ENCODE results near the gene UXS1. TPM values are rescaled to one million over a fixed set of nuclear protein-coding genes. Genes with fewer than 3 reads are reported as not detected.

Gene UXS1
- total RNA-seq, 3 donors from 2014 or later = 29.4 to 33.9 (median 30.3) TPM

DNA sequence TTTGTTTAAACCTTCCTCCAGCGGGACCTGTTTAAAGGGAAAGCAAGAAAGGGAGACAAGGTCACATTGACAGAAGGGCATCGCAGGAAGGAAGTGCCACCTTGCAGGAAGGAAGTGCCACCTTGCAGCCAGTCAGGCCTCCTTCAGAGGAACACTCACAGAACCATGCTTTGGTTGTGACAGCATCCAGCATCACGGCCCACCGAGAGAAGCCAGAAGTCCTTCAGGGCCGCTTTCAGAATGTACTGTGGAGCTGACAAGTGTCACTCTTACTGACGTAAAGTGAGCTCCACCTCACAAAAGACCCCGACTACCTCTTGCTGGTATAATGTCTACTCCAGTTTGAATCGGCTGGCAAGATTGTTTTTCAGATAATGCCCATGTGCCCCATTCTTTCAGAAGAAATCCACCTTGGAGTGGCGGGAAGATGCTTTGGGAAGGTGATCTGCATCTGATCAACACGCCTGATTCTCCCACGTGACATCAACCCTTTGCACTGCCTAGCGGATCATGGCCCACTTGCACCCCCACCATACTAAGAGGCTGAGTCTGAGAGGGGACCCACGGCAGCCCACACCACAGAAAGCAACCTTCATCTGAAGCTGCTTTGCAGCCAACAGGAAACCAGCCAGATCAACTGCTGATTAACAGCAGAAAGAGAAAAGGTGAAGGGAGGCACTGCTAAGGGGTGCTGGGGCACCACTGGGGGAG is 99.8 kb downstream of the UXS1 start:
- ATAC-seq (peak; percentile 33 to 46), DNase-seq (peak; percentile 50)
- Mint-ChIP-seq H3K4me3 (peak overlapping the region; percentile 74), H3K4me1 (ENCODE audit: low read depth) (peaks cover 86% of the 10 kb centered on the region), H3K9me3 (peaks cover 4% of the 10 kb centered on the region), H3K27me3 (ENCODE audit: low read depth) (no peaks in the 10 kb centered on the region), H3K36me3 (ENCODE audit: insufficient read depth) (peaks cover 33% of the 10 kb centered on the region)

DNA sequence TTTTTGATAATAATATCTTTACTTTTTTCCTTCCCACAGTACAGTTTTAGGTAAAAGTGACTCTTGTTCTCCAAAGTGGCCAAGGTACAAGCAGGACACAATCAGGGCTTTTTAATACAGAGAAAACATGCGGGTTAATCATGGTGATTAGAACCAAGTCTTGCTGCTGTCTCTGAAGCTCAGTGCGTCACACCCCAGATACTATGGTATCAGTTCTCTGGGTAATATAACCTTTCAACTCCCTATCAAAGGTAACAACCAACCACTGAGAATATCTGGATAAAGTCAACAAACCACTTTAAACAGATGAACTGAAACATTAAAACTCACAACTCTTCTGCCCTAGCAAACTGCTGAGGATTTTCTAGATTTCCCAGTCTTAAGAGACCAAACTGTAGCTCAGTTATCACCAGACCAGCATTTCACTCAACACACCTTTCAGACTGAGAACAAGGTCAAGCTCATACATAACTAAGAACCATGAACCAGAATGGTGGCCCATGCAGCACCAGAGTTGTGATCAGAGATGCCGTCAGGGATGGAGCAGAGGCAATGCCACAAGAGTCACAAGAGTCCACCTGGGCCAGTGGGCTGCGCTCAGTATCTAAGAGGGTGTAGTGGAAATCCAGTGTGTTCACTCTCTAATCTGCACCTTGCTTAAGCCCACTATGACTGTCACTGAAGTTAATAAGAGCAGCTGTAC is 103.0 kb downstream of the UXS1 start:
- Mint-ChIP-seq H3K36me3 (ENCODE audit: insufficient read depth) (peaks cover 27% of the 10 kb centered on the region), H3K9me3 (peaks cover 15% of the 10 kb centered on the region), H3K4me1 (ENCODE audit: low read depth) (peaks cover 97% of the 10 kb centered on the region), H3K27me3 (ENCODE audit: low read depth) (no peaks in the 10 kb centered on the region), H3K4me3 (no peak overlapping the region)
- ATAC-seq = no peak
- DNase-seq = no peak

DNA sequence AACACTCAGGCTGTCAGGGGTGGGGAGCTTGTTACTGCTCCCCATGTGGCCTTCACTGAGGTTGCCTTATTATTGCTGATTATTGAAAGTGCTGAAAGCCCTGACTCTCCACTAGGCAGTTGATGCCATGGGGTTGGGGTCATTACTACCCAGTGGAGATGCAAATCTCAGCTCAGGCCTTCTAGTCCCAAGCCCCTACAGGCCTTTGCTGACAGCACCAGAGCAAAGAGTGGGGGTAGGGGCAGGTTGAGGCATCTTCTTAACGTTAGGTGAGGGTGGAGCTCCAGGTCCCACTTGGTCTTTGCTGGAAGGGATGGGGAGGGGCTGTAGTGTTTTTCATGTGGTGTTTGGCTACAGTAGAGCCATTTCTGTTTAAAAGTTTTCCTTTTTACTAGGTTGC is 104.5 kb downstream of the UXS1 start:
- Mint-ChIP-seq H3K4me1 (ENCODE audit: low read depth) (peaks cover 95% of the 10 kb centered on the region), H3K36me3 (ENCODE audit: insufficient read depth) (peaks cover 25% of the 10 kb centered on the region), H3K9me3 (peaks cover 15% of the 10 kb centered on the region), H3K4me3 (no peak overlapping the region), H3K27me3 (ENCODE audit: low read depth) (no peaks in the 10 kb centered on the region)
- no peak for ATAC-seq
- no peak for DNase-seq

DNA sequence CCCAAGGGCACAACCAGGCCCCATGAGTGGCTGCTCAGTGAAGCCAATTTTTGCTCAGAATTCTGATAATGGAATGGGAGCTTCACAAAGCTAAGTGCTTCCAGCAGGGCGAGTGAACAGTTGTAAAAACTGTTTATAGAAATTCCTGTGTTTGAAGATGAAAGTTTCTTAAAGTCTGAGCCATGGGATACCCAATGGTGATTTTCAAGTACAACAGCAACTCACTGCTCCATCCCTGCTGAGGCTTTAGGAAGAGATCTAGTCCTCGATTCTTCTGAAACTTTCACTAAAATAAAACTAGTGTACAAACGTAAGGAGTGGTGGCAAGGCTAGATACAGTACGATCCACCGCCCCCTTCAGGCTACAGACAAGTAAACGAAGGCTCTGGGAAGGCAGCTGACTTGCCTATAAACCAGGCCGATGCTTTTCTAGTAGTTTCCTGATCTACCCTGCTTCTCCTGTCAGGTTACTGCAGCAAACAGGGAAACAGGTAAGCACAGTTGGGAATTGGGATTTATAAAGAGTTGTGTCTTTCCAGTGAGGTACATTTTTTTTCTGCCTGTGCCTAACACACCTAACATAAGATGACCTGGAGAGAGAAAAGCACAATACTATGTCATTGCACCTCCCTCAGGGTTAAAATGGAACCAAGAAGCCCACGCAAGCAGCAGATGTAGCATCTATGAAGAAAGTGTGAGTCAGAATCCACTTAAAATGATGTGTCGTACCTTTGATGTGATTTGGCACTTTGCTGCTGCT is 108.7 kb downstream of the UXS1 start:
- peaks cover 5% of the 10 kb centered on the region for H3K36me3 Mint-ChIP-seq (ENCODE audit: insufficient read depth)
- H3K9me3 Mint-ChIP-seq = peaks cover 11% of the 10 kb centered on the region
- H3K4me1 Mint-ChIP-seq (ENCODE audit: low read depth) = peaks cover 61% of the 10 kb centered on the region
- DNase-seq = peak; percentile 50
- H3K4me3 Mint-ChIP-seq = peak overlapping the region; percentile 62
- peak; percentile 99 to 100 for ATAC-seq
- no peaks in the 10 kb centered on the region for H3K27me3 Mint-ChIP-seq (ENCODE audit: low read depth)

DNA sequence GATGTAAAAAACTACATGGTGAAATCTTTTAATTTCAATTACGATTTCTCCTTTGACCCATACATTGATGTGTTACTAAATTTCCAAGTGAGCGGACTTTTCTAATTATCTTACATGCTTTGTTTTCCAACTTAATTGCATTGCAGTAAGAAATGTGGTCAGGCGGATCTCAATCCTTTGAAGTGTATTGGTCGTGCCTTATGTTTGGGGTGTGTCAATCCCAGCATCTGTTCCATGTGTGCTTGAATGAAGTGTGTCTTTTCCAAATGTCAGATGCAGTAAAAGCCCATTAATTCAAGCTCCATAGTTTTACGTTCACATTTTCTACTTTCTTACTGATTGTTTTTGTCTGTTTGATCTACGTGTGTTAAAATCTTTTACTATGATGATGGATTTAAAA is 113.1 kb downstream of the UXS1 start:
- H3K27me3 Mint-ChIP-seq (ENCODE audit: low read depth) = no peaks in the 10 kb centered on the region
- peaks cover 35% of the 10 kb centered on the region for H3K4me1 Mint-ChIP-seq (ENCODE audit: low read depth)
- no peaks in the 10 kb centered on the region for H3K9me3 Mint-ChIP-seq
- no peak overlapping the region for H3K4me3 Mint-ChIP-seq
- DNase-seq (no peak), ATAC-seq (no peak)
- H3K36me3 Mint-ChIP-seq (ENCODE audit: insufficient read depth) = no peaks in the 10 kb centered on the region

DNA sequence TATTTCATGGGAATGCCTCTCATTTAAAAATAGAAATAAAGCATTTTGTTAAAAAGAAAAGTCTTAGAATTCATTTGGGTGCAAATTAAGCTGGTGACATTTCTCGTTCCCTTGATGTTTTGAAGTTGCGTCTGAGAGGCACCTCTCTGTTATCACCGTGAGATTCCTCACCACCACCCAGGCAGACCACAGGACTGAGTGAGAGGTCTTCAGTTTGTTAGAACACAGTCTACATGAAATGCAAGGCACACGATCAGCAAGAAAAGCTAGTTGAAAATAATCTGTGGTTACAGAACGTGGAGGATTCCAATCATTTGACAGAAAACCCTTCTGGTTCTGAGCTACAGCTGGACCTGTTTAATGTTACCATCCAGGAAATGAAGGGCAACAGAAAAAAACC is 116.0 kb downstream of the UXS1 start:
- Mint-ChIP-seq H3K4me3 (peak overlapping the region; percentile 17), H3K27me3 (ENCODE audit: low read depth) (no peaks in the 10 kb centered on the region), H3K36me3 (ENCODE audit: insufficient read depth) (no peaks in the 10 kb centered on the region), H3K9me3 (no peaks in the 10 kb centered on the region), H3K4me1 (ENCODE audit: low read depth) (peaks cover 27% of the 10 kb centered on the region)
- ATAC-seq = peak in 1 of 2 donors; percentile 46
- DNase-seq = no peak

DNA sequence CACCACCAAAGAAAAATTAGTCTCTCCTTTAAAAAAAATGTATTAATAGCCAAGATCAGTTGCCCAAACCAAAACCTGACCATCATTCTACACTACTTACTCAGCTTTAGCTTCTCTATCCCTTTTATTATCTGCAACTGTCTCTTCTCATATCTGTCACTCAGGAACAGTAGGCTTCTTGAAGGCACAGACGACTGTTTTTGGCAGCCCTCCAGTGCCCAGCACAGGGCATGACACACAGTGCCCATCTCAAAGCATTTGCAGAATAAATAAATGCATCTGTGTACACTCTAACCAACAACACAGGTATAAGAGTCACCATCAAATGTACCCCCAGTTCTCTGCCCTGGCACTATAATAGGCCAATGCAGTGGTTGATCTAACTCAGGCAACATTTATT is 117.2 kb downstream of the UXS1 start:
- no peaks in the 10 kb centered on the region for H3K9me3 Mint-ChIP-seq
- no peak overlapping the region for H3K4me3 Mint-ChIP-seq
- H3K27me3 Mint-ChIP-seq (ENCODE audit: low read depth) = no peaks in the 10 kb centered on the region
- no peaks in the 10 kb centered on the region for H3K36me3 Mint-ChIP-seq (ENCODE audit: insufficient read depth)
- ATAC-seq (no peak), DNase-seq (no peak)
- H3K4me1 Mint-ChIP-seq (ENCODE audit: low read depth) = peaks cover 27% of the 10 kb centered on the region

DNA sequence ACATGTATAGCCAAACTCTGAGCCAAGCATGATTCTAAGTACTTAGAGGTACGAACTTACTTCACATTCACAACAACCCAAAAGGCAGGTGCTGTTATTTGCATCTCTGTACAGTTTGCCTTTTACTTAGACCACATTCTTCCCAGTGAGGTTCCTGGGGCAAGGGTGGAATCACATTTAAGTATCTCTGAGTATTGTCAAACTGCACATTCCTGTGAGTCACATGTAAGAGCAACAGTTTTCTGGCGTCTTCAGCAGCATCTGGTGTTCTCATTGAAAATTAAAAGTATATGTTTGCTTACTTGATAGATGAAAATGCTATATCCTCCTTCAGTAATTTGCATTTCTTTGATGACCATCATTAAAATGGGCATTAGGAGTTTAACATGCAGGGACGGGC is 119.1 kb downstream of the UXS1 start:
- H3K4me1 Mint-ChIP-seq (ENCODE audit: low read depth) = peaks cover 19% of the 10 kb centered on the region
- DNase-seq (no peak), ATAC-seq (no peak)
- H3K27me3 Mint-ChIP-seq (ENCODE audit: low read depth) = no peaks in the 10 kb centered on the region
- no peak overlapping the region for H3K4me3 Mint-ChIP-seq
- H3K36me3 Mint-ChIP-seq (ENCODE audit: insufficient read depth) = no peaks in the 10 kb centered on the region
- no peaks in the 10 kb centered on the region for H3K9me3 Mint-ChIP-seq

DNA sequence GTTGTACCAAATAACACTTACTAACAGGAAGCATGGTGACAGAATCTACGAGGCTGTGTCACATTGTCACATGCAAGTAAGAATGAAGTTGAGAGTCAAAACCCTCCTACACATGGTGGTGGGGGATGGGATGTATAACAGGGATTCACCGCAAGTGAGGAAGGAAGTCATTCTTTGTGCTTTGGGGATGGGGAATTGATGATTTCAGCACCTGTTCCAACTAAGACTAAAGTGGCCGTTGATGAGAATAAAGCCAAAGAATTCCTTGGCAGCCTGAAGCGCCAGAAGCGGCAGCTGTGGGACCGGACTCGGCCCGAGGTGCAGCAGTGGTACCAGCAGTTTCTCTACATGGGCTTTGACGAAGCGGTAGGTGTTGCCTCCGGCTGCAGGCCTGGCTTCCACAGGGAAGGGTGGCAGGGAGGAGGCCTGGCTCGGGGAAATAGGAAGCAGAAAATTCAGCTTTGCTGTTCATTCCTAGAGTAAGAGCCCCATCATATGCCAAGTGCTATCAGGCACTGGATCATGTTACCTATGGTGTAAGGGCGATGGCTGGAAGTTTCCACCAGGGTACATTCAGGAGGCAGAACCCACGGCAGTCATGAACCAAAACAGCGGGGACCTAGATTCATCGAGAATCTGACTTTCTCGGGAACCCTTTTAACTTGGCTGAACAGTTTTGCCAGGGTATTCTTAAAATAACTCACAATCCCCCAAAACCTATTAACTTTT is 120.3 kb downstream of the UXS1 start:
- no peaks in the 10 kb centered on the region for H3K27me3 Mint-ChIP-seq (ENCODE audit: low read depth)
- H3K9me3 Mint-ChIP-seq = no peaks in the 10 kb centered on the region
- no peak overlapping the region for H3K4me3 Mint-ChIP-seq
- ATAC-seq = no peak
- H3K36me3 Mint-ChIP-seq (ENCODE audit: insufficient read depth) = no peaks in the 10 kb centered on the region
- H3K4me1 Mint-ChIP-seq (ENCODE audit: low read depth) = peaks cover 19% of the 10 kb centered on the region
- no peak for DNase-seq

DNA sequence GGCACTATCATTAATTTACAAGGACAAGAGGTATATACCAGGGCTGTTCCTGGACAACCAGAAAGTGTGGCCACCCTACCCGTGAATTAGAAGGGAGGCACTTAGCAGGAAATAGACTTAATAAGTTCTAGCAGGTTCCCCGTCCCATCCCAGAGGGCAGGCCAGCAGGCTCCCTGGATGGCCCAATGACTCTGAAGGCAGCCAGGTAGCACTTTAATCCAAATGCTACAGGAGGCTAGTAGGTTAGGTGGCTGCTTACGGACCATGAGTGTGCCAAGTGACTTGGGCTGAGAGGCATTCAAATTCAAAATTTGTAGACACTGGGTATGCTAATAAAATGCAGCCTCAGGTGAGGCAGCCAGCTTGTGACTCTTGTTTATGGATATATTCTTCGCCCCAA is 123.9 kb downstream of the UXS1 start:
- peaks cover 7% of the 10 kb centered on the region for H3K27me3 Mint-ChIP-seq (ENCODE audit: low read depth)
- peaks cover 14% of the 10 kb centered on the region for H3K4me1 Mint-ChIP-seq (ENCODE audit: low read depth)
- H3K36me3 Mint-ChIP-seq (ENCODE audit: insufficient read depth) = no peaks in the 10 kb centered on the region
- DNase-seq (no peak), ATAC-seq (no peak)
- no peak overlapping the region for H3K4me3 Mint-ChIP-seq
- H3K9me3 Mint-ChIP-seq = no peaks in the 10 kb centered on the region

DNA sequence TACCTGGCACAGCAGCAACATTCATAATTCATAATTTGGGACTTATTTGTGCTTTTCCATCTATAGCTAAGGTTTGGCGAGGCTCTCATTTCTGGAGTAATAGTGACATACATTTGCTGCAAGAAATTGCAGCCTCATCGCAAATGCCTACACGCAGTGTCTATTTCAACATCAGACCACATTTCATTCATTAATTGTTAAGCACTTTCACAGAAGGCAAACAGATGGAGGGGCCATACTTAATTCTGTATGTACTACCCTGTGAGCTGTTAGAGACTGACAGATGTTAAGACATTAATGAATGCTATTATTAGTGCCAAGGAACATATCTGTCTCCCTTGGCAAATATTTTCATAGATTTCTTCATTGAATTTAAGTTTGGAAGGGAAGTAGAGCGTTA is 125.7 kb downstream of the UXS1 start:
- Mint-ChIP-seq H3K4me1 (ENCODE audit: low read depth) (peaks cover 16% of the 10 kb centered on the region), H3K4me3 (no peak overlapping the region), H3K27me3 (ENCODE audit: low read depth) (peaks cover 7% of the 10 kb centered on the region), H3K36me3 (ENCODE audit: insufficient read depth) (no peaks in the 10 kb centered on the region), H3K9me3 (no peaks in the 10 kb centered on the region)
- DNase-seq = no peak
- no peak for ATAC-seq

DNA sequence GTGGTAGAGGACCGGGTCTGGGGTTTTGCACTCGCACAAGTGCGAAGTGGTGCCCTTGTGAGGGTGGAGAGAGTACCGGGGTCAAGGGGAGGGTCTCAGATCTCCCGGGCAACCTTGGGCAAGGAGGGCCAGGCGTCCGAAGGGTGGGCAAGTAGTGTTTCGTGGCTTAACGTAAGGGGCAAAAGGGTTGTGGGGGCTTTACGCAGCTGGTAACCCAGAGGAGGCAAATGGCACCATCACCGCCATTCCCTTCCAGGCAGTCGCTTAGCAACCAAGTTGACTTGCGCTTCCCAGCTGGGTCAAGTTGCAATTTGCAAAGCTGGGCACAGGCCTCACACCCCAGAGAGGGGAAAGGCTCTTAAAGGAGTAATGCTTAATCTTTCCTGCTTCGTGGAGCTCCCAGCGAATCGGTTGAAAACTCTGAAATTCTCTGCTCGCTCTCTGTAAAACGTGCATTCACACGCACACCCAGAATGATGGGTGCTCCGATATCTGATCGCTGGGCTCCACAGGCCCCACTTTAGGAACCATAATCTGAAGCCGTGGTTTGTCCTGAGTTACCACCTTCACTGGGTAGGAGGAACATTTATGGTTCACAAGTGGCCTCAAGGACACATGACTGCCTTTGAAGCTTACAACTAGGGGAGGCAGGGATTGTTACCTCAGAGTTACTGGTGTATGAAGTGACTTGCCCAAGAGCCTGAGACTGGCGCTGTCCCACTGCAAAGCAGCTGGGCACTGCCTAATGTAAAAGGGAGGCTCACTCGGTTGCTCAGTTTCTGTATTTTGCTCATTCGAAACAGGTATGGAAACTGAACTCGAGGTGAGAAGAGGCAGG is 127.9 kb downstream of the UXS1 start:
- no peaks in the 10 kb centered on the region for H3K36me3 Mint-ChIP-seq (ENCODE audit: insufficient read depth)
- no peaks in the 10 kb centered on the region for H3K9me3 Mint-ChIP-seq
- peaks cover 7% of the 10 kb centered on the region for H3K27me3 Mint-ChIP-seq (ENCODE audit: low read depth)
- H3K4me1 Mint-ChIP-seq (ENCODE audit: low read depth) = peaks cover 16% of the 10 kb centered on the region
- DNase-seq = no peak
- H3K4me3 Mint-ChIP-seq = peak overlapping the region; percentile 71
- no peak for ATAC-seq

DNA sequence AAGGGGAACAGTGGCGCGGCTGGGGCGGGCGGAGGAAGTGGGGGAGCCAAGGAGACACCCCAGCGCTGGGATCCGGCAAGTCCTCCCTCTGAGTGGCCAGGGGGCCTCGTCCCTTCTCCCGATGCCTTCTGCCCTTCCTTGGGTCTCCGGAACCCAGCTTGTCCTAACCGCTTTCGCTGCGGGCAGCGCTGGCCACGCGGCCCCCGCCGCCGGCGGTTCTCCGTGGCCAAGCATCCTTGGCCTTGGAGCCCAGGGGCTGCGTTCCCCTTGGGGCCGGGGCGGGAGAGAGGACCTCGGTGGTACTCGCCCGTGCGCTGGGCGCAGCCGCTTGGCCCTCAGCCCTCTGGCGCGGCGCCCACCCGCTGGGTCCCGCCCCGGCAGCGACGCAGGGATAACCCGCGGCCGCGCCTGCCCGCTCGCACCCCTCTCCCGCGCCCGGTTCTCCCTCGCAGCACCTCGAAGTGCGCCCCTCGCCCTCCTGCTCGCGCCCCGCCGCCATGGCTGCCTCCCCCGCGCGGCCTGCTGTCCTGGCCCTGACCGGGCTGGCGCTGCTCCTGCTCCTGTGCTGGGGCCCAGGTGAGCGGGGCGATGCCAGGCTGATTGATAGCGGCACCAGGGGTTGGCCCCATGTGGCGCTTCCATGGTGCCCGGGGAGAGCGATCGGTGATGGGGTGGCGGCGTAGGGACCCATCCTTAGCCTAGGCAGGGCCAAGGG is 128.7 kb downstream of the UXS1 start:
- ATAC-seq (peak; percentile 72 to 73), DNase-seq (no peak)
- peaks cover 7% of the 10 kb centered on the region for H3K27me3 Mint-ChIP-seq (ENCODE audit: low read depth)
- peak overlapping the region; percentile 72 for H3K4me3 Mint-ChIP-seq
- peaks cover 3% of the 10 kb centered on the region for H3K9me3 Mint-ChIP-seq
- H3K36me3 Mint-ChIP-seq (ENCODE audit: insufficient read depth) = no peaks in the 10 kb centered on the region
- peaks cover 20% of the 10 kb centered on the region for H3K4me1 Mint-ChIP-seq (ENCODE audit: low read depth)

All from activated T-cell treated with anti-CD3 and anti-CD28 coated beads, Interleukin-2, amount 50 U/mL, for 4 hours (primary cell).